Astrocyte of the spinal cord (primary cell): ENCODE results near the gene CRY2.

Source experiments
- DNase-seq: peaks from one replicate; pipeline ENCODE4 v3.0.0; 2011; ENCODE audit warnings: low read depth, low spot score
- H3K4me3 ChIP-seq: 2 replicates; pipeline ENCODE4 v1.5.1; 2011; ENCODE audit warnings: low read depth, mild to moderate bottlenecking, low read length, moderate library complexity
- CTCF ChIP-seq: IDR thresholded peaks from 2 replicates; pipeline ENCODE4 v1.5.1; 2012; ENCODE audit warnings: low read depth, mild to moderate bottlenecking, low read length, inconsistent platforms
- in situ Hi-C: cut with HindIII; loops from 2 replicates; pipeline ENCODE4 v1.10.0; 2017; ENCODE audit warnings: low sequenced_read_pairs

The CRY2 gene

GRCh38 chr11:45926536-45927331, 79.5 kb downstream of the CRY2 start:
- no peak for TF ChIP-seq CTCF
- H3K4me3 ChIP-seq = no peak overlapping the region
- in situ Hi-C loops = no loop called here
- DNase-seq = no peak

GRCh38 chr11:45927332-45927683, 80.0 kb downstream of the CRY2 start:
- no peak for DNase-seq
- in situ Hi-C loops = no loop called here
- no peak for TF ChIP-seq CTCF
- no peak overlapping the region for H3K4me3 ChIP-seq

- TF ChIP-seq CTCF = no peak
- DNase-seq = no peak
- no peak overlapping the region for H3K4me3 ChIP-seq
- in situ Hi-C loops = no loop called here
Measured at GRCh38 chr11:45927684-45928413, 80.6 kb downstream of the CRY2 start.

- in situ Hi-C loops = no loop called here
- no peak overlapping the region for H3K4me3 ChIP-seq
- DNase-seq = no peak
- TF ChIP-seq CTCF = no peak
Measured at GRCh38 chr11:45928535-45929215, 81.4 kb downstream of the CRY2 start.

DNA sequence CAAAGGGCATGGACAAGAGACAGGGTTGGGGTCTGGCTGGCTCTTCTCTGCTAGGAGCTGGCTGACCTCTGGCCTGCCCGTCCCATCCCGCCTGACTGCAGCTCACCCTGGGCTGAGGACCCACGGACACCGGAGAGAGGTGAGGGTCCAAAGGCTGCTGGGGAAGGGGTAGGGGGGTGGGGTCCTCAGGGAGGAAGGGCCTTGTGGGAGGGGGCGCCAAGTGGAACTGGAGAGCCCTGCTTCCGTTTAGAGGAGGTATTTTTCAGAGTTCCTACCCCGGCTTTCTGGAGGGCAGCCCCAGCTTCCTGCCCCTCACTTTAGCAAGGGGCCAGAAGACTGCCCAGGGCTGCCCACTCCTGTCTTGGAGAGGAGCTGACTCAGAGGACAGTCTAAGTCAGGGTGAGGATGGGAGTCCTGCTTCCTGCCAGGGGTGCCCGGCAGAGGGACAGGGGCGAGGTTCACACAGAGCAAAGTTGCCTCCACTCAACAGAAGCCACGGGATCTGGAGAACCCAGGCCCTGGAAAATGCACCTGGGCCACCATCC, 82.3 kb downstream of the CRY2 start:
- in situ Hi-C loops = no loop called here
- H3K4me3 ChIP-seq = no peak overlapping the region
- no peak for DNase-seq
- no peak for TF ChIP-seq CTCF

DNA sequence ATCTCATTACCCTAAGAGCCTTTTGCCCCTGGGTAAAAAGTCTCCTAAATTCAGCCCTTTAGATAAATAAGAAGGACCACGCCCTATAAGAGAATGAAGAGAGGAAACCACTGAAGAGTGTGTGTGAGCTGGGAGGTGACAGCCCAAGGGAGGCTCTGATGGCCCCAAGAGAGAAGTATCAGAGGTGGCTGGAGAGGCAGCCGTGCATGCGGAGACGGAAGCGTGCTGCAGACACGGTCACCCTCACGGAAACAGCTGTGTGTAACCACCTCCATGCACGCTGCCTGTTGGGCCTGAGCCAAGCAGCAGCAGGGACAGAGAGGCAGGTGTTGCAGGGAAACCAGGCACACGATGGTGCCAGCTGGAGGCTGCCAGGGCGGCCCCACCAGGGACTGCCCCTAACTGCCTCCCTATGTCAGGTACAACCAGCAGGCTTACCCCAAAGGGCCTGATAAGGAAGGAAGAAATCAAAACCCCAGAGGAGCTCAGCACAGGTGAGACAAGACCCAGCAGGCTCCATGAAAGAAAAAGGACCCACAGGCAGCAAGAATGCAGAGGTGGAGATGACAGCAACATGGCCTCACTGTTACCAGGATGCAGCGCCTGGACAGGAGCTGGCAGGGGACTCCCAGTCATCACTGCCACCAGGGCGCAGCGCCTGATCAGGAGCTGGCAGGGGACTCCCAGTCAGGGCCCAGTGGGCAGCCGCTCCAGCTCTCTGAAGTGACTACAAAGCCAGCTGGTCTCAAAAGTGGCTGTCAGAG, 82.9 kb downstream of the CRY2 start:
- H3K4me3 ChIP-seq = no peak overlapping the region
- TF ChIP-seq CTCF = no peak
- in situ Hi-C loops = no loop called here
- DNase-seq = no peak
